Activated CD8-positive, alpha-beta memory T cell treated with anti-CD3 and anti-CD28 coated beads for 36 hours (primary cell): Measurements from ENCODE around the gene IDH3G. TPM values are rescaled to one million over a fixed set of nuclear protein-coding genes. Genes with fewer than 3 reads are reported as not detected.
"Not testable (repeated sequence)": the region's sequence is repeated elsewhere in the genome, so short reads cannot be mapped to it uniquely, and the experiment has no call there.

Experiments
- CTCF ChIA-PET: fragments of 350-600 bp; sonication (Branson Sonifier 250); formaldehyde crosslinking; loops from one replicate; lab custom pipeline; 2021; ENCODE audit warnings: antibody characterized with exemption; lab: Charles Lee
- POLR2A ChIA-PET: fragments of 350-600 bp; sonication (Branson Sonifier 250); formaldehyde crosslinking; loops from one replicate; lab custom pipeline; 2021; ENCODE audit warnings: antibody characterized with exemption; lab: Charles Lee
- total RNA-seq, 2 experiments: library from RNA; stranded (reverse); gene quantifications; one replicate each; pipeline ENCODE4 v1.2.3, GENCODE V29; 2021

Gene IDH3G
- total RNA-seq, 2 experiments from 2014 or later = 52.7 to 55.6 TPM

DNA sequence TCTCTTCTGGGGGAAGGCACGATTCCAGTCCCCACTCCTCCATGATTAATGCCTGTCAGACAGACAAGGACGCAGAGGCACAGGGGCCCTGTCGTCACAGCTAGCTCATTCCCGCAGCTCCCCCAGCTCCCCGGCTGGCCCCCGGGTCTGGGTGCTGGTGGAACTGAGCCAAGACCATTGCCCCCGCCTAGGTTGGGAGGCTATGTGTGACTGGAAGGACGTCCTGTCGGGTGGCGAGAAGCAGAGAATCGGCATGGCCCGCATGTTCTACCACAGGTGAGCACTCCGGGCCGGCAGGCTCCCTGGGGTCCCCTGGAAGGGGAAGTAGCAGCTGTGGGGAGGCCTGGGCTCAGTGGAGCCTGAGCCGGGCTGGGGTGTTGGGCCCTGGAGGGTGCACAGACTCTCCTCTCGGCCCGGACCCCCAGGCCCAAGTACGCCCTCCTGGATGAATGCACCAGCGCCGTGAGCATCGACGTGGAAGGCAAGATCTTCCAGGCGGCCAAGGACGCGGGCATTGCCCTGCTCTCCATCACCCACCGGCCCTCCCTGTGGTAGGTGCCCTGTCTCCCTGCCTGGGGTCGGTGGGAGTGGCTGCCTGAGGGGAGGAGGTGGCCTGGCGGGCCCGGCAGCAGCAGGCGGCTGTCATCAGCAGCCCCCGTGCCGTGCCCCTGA is 51.2 kb downstream of the IDH3G start:
- CTCF ChIA-PET = not testable (repeated sequence)

GRCh38 chrX:153742111-153742510 is 52.1 kb downstream of the IDH3G start:
- POLR2A ChIA-PET, CTCF ChIA-PET: not testable (repeated sequence)

More for the DNA sequence above, 51.2 kb downstream of the IDH3G start:
- POLR2A ChIA-PET = not testable (repeated sequence)

DNA sequence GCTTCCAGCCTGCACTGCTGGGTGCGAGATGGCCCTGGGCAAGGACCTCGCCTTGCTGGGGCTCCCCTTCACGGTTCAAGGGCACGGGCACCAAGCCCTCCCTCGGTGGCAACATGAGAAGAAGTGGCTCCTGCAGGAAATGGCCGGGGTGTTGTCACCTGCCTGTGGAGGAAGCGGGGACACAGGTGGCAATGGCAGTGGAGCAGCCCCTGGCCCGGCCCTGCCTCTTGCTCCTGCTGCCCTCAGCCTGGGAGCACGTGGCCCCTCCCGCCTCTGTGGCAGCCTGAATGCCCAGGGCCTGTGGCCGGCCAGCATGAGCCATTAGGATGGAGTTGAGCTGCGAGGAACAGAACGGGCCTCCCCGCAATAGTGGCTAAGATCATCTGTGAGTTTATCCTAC is 52.7 kb downstream of the IDH3G start:
- POLR2A ChIA-PET = no interaction called here
- CTCF ChIA-PET = no interaction called here

GRCh38 chrX:153740631-153741222 is 53.4 kb downstream of the IDH3G start:
- CTCF ChIA-PET = no interaction called here
- POLR2A ChIA-PET = no interaction called here

DNA sequence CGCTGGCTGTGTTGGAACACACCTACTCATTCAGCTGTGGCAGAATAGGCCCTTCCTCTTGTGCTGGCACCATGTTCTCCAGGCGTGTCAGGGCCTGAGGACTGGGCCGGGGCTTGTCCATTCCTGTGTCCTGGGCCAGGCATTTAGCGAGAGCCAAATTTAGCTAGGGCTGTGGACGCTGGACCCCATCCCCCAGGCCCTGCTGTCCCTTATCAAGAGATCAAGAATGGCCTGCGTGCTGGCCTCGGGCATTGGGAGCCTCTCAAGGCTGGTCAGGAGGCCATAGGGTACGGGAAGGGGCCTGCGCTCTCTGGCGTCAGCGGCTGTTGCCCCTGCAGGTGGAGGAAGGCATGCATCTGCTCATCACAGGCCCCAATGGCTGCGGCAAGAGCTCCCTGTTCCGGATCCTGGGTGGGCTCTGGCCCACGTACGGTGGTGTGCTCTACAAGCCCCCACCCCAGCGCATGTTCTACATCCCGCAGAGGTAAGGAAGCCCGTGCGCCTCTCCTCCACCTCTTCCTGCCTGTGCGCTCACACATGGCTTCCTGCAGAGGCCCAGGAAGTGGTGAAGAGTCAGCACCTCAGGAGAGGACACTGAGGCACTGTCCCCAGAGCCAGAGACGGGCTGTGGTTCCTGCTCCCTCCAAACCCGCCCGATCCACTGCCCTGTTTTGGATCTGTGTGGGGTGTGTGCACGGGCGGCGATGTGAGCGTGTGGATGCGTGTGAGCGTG is 54.3 kb downstream of the IDH3G start:
- CTCF ChIA-PET = no interaction called here
- POLR2A ChIA-PET = no interaction called here

DNA sequence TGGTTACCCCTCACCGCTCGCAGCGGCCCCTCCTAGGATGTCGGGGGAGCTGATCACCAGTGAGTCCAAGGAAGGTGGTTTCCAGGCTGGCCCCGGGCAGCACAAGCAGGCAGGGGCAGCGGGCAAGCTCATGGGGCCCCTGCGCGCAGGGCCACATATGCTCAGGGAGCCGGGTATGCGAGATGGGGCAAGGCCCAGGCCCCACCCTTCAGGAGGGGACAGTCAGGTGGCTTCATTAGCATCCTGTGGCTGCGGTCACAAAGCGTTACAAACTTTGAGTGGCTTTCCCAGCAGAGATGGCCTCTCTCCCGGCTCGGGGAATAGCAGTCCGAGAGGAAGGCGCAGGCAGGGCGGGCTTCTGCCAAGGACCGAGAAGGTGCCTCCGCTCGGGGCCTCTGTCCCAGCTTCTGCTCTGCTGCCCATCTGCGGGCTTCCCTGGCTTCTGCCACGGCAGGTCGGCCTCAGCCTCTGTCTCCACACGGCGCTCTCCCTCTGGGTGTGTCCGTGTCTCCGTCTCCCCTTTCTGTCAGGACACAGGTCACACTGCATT is 56.0 kb downstream of the IDH3G start:
- POLR2A ChIA-PET = no interaction called here
- CTCF ChIA-PET = no interaction called here

DNA sequence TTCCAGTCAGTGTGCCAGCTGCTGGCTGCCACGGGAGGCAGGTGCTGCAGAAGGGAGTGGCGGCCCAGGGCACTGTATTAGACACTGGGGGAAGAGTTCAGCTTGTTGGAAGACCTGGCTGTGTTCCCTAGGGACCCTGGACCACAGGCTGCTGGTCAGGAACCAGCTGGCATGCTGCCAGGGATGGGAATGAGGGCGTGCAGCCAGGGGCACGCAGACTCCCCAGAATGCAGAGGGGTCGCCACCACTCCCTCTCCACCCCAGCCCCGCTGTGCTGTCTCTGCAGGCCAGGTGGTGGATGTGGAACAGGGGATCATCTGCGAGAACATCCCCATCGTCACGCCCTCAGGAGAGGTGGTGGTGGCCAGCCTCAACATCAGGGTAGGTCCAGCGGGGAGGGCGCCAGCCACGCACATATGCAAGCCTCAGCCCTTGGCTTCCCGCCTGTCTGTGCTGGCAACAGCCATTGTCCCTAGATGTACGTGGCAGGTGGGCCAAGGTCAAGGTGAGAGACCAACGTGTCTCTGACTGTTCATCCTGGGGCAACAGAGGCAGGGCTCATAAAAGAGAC is 57.2 kb downstream of the IDH3G start:
- POLR2A ChIA-PET = no interaction called here

GRCh38 chrX:153736071-153736820 is 57.9 kb downstream of the IDH3G start:
- CTCF ChIA-PET = no interaction called here
- POLR2A ChIA-PET = no interaction called here

More for the DNA sequence above, 57.2 kb downstream of the IDH3G start:
- CTCF ChIA-PET = no interaction called here

Other genes with a start within 250 kb of the IDH3G start
- gene CCNQ, start 195.2 kb downstream of the IDH3G start, total RNA-seq = 10 to 100 TPM; 28.0 to 31.7 TPM
- gene DUSP9, start 147.2 kb downstream of the IDH3G start, total RNA-seq = under 1 TPM; 0.11 to 0.15 TPM
- not detected for gene PNCK, start 120.6 kb downstream of the IDH3G start, total RNA-seq
- gene SLC6A8, start 106.4 kb downstream of the IDH3G start, total RNA-seq = under 1 TPM; 0.63 to 0.80 TPM
- gene BCAP31, start 70.0 kb downstream of the IDH3G start, total RNA-seq = 100 to 1,000 TPM; 145 to 150 TPM
- gene ABCD1, start 69.5 kb downstream of the IDH3G start, total RNA-seq = 1 to 10 TPM; 3.5 to 4.4 TPM
- gene PLXNB3, start 30.1 kb downstream of the IDH3G start, total RNA-seq = under 1 TPM; 0.48 to 0.63 TPM
- gene SRPK3, start 13.3 kb downstream of the IDH3G start, total RNA-seq = not detected
- gene SSR4, start 293 bp upstream of the IDH3G start, total RNA-seq = 100 to 1,000 TPM; 155 to 163 TPM
- gene PDZD4, start 36.2 kb upstream of the IDH3G start, total RNA-seq = under 1 TPM; 0.94 to 0.99 TPM
- under 1 TPM; 0.19 to 0.31 TPM for gene L1CAM, start 91.8 kb upstream of the IDH3G start, total RNA-seq
- gene AVPR2, start 110.3 kb upstream of the IDH3G start, total RNA-seq = not detected
- 100 to 1,000 TPM; 112 to 113 TPM for gene ARHGAP4, start 131.9 kb upstream of the IDH3G start, total RNA-seq
- gene NAA10, start 140.7 kb upstream of the IDH3G start, total RNA-seq = 100 to 1,000 TPM; 166 to 167 TPM
- 1 to 10 TPM; 5.3 to 6.3 TPM for gene RENBP, start 150.3 kb upstream of the IDH3G start, total RNA-seq
- 100 to 1,000 TPM; 136 to 142 TPM for gene HCFC1, start 177.4 kb upstream of the IDH3G start, total RNA-seq
- gene TMEM187, start 178.4 kb upstream of the IDH3G start, total RNA-seq = 1 to 10 TPM; 3.5 to 4.0 TPM
- 100 to 1,000 TPM; 201 to 202 TPM for gene IRAK1, start 225.5 kb upstream of the IDH3G start, total RNA-seq